Stimulated activated CD8-positive, alpha-beta memory T cell treated with anti-CD3 and anti-CD28 coated beads, Interleukin-12 subunit alpha, Interleukin-12 subunit beta, amount 100 ng/mL, for 4 hours (primary cell): ENCODE results near the gene SULT2A1.
"Not testable (repeated sequence)": the region's sequence is repeated elsewhere in the genome, so short reads cannot be mapped to it uniquely, and the experiment has no call there.

Experiments
- DNase-seq: peaks from one replicate; pipeline ENCODE4 v3.0.0-alpha.2; 2020; ENCODE audit warnings: low read depth

The SULT2A1 gene

DNA sequence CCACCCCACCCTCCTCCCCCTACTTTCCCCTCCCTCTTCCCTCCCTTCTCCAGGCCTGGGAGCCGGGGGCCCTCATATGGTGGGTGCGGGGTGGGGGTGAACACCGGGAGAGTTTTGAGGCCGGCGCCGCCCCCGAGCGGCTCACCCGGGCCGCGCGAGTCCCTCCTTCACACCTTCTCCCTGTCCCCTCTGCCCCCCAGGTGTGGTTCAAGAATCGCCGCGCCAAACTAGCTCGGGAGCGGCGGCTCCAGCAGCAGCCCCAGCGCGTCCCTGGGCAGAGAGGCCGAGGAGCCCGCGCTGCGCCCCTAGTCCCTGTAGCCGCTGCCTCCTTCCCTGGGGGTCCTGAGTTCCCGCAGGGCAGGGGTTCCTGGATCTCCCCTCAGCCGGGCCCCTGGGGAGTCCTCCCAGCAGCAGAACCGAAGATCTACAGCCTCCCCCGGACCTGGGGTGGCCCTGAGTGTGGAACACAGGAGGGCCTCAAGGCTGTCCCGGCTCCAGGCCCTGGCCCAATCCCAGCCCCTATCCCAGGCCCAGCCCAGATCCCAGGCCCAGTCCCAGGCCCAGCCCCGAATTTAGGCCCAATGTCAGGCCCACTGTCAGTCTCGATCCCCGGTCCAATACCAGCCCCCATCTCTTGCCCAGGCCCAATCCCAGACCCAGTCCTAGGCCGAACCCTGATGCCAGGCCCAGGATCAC lies 25.4 kb downstream of the SULT2A1 start:
- no peak for DNase-seq

DNA sequence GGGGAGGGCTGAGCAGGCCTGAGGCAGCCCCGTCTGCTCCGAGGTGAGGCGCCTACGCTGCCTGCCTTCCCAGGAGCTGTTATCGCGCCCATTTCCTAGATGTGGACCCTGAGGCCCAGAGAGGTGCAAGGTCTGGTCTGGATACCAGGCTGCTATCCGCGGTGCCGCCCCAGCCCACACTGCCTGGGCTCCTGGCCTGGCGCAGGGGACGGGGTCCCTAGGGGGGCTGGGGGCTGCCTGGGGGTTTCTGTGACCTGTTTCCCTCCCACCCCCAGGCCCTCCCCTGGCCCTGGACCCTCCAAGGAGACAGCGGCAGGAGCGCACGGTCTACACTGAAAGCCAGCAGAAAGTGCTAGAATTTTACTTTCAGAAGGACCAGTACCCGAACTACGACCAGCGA lies 26.3 kb downstream of the SULT2A1 start:
- not testable (repeated sequence) for DNase-seq

DNA sequence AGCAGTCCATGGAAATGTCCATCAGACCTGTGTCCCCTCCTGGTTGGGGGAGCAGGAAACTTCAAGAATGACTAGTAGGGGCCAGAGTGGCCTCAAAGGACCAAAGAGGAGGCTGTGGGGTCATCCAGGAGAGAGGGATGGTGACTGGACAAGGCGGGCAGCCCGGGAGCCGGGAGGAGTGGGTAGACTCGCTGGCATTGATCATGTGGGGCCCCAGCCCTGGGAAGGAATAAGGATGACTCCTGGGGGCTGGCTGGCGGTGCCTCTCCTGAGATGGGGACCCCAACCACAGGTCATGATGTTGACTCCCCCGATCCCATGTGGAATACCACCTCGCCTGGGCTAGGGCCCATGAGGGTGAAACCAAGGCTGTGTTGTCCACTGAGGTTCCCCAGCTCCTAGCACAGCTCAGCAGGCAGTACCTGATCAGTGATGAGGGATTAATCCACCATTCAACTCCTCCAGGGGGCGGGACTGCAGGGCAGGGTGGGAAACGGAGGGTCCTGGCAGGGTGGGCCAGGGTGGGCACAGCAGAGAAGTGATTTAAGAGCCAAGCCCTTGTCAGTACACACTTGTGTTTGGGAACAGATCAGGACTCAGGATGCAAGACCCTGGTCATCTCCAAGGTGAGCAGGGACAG lies 27.3 kb downstream of the SULT2A1 start, which contains the start of gene TPRX2:
Gene TPRX2 (plus strand): TSS at position 590 of the 640 bp plus-strand sequence. CDS start 12 bp downstream, at position 602.
- not testable (repeated sequence) for DNase-seq

DNA sequence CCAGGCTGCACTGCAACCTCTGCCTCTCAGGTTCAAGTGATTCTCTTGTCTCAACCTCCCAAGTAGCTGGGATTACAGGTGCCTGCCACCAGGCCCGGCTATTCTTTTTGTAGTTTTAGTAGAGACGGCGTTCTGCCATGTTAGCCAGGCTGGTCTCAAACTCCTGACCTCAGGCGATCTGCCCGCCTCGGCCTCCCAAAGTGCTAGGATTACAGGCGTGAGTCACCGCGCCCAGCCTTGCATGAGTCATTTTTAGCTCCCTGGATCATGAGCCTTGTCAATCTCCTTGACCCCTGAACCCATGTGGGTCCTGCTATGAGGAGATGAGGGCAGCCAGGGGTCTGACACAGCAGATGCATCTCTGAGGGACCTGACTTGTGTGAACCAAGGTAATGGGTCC lies 27.9 kb downstream of the SULT2A1 start:
- DNase-seq, result not testable (repeated sequence)

DNA sequence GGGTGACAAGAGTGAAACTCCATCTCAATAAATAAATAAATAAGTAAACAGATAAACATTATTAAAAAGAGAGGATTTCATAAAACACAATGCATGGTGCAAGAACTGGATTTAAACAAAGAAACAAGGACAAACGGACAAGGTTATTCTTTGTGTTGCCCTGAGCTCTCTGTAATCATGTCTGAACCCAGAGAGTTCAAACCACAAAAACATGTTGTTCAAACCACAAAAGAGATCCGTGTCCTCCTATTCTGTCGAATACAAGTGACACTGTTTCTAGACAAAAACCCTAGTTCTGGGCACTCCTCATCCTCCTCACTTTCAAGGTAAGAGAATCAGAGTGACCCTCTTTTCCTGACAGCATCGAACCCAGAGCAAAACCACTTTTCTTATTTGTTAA lies 31.7 kb downstream of the SULT2A1 start:
- no peak for DNase-seq

DNA sequence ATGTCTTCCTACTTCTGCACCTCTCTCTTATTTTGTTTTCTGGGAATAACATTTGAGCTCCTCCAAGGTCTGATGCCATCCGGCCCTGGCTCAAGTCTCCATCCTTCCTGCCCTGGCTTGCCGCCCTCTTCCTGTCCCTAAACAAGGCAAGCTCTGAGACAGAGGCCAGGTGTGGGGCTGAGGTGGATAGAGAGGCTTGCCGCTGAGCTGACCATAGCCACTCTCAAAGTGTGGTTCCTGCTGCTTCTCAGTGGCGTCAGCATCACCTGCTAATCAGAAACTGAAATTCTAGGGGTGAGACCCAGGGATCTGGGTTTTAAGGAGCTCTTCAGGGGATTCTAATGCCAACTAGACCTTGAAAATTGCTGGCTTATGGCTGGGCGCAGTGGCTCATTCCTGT lies 33.1 kb downstream of the SULT2A1 start:
- no peak for DNase-seq

DNA sequence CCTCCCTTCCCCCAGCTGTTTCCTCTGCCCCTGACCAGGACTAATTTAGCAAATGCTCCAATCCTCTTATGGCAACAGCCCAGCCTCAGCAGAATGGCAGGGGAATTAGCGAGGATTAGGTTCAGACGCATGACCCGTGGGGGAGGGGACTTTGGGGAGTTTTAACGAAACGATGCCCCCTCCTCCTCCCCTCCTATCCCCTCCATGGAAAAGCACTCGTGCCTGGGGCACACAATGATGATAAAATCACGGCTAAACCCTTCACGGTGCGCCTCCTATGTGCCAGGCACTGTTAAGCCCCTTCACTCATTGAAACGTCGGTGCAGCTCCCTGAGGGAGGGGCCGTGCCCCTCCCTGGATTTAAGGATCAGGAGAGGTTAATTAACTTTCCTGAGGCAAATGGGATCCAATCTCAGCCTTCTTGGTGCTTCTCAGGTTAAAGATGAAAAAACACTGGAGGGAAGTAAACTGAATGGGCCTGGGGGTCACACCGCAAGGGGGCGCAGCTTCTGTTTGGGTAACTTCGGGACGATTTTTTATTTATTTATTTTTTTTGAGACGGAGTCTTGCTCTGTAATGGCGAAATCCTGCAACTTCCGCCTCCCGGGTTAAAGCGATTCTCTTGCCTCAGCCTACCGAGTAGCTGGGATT lies 37.2 kb downstream of the SULT2A1 start:
- DNase-seq, result no peak

DNA sequence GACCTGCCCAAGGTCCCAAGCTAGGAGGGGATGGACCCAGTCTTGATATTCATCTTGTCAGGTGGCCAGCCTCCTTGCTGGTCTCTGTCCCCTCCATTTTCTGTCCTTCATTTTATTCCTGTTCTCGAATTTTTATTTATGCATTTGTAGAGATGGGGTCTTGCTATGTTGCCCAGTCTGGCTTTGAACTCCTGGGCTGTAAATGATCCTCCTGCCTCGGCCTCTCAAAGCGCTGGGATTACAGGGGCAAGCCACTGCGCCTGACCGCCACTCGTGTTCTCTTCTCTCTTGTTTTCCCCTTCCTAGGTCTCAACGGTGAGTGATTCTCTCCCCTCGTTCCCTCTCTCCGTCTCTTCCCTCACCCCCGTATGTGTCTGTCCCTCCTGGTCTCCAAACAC lies 37.7 kb downstream of the SULT2A1 start:
- no peak for DNase-seq

DNA sequence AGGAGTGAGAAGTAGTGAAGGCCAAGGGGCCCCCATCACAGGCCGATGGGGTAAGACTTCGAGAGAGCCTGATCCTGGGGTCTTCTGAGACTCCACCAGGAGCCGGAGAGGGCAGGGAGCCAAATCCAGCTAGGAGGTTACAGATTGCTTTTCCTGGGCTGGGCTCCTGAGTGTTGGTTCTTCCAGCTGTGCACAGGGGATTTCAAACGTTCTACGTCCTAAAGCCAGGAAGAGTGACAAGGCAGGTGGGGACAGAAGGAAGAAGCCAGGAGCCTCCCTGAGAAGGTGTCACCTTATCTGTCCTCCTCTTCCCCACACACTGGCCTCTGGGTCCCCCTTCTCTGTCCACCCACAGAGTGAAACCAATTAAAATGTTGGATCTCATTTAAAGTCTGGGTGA lies 43.2 kb downstream of the SULT2A1 start:
- DNase-seq, result no peak

DNA sequence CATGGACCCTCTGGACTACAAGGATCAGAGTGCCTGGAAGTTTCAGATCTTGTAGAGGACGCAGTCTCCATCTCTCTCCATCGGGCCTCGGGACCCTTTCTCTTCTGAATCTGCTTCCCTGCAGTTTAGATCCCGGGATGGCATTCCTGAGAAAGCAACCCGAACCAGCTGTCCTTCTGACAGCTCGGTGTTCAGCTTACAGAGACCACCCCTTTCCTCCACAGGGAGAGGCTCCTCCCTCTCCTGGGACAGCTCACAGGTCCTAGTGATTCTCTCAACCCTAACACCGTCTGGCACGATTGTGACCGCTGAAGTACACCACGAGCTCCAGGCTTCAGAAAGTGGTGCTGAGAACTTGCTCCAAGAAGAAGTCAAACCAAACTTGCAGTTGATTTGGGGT lies 46.2 kb downstream of the SULT2A1 start:
- DNase-seq, result no peak

DNA sequence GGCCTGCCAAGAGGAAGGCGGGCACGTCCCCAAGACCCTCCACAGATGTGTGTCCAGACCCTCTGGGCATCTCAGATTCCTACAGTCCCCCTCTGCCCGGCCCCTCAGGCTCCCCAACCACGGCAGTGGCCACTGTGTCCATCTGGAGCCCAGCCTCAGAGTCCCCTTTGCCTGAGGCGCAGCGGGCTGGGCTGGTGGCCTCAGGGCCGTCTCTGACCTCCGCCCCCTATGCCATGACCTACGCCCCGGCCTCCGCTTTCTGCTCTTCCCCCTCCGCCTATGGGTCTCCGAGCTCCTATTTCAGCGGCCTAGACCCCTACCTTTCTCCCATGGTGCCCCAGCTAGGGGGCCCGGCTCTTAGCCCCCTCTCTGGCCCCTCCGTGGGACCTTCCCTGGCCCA lies 46.7 kb downstream of the SULT2A1 start:
- DNase-seq, result no peak

DNA sequence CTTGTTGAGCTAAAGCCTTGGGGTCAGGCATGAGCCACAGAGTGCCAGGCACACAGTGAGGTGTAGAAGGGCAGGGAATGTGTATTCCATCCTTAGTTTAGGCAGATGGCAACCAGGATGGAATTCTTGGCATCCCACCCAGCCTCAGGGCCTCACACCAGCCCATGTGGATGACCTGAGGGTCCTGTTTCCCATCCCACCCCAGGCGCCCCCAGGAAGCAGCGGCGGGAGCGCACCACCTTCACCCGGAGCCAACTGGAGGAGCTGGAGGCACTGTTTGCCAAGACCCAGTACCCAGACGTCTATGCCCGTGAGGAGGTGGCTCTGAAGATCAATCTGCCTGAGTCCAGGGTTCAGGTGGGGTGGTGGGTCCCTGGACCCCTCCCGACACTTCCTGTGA lies 50.1 kb downstream of the SULT2A1 start:
- no peak for DNase-seq

DNA sequence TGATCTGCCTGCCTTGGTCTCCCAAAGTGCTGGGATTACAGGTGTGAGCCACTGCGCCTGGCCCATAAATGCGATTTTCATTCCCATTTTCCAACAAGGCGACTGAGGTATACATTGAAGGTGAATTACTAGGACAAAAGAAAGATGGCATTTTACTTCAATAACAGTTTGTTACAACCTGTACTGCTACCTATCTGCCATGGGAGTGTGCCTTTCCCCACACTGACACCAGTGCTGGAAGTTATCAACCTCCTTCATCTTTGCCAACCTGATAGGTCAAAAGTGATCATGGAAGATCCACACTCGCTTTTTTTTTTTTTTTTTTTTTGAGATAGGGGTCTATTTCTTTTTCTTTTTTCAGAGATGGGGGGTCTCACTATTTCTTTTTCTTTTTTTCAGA lies 53.4 kb downstream of the SULT2A1 start:
- DNase-seq, result no peak

DNA sequence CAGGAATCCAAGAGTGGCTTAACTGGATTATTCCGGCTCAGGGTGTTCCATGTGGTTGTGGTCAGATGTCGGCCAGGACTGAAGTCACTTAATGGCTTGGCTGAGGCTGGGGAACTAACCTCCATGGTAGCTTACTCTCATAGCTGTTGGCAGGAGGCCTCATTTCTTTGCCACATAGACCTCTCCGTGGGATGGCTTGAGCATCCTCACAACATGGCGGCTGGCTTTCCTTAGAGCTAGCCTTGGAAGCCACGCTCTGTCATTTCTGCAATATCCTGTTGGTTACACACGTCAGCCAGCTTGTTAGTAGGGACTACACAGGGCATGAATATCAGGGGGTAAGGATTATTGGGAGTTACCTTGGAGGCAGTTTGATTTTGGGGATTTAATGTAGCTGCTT lies 59.3 kb downstream of the SULT2A1 start:
- DNase-seq, result no peak

DNA sequence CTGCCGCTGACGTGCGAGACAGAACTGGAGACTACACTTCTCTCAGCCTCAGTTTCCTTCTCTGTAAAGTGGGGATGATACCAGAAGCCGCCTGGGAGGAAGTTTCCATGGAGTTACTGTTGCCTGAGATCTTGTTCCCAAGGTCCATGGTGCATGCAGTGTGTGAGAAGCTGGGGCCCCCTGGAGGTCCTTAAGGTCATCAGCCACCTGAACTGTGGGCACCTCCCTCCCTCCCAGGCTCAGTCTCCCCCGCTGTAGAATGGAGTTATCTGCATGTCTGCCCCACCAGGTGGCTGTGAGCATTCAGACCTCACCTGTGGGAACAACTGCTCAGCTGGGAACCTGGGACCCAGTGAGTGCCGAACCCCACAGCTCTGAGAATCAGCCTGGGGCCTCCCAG lies 61.7 kb downstream of the SULT2A1 start:
- DNase-seq, result no peak

DNA sequence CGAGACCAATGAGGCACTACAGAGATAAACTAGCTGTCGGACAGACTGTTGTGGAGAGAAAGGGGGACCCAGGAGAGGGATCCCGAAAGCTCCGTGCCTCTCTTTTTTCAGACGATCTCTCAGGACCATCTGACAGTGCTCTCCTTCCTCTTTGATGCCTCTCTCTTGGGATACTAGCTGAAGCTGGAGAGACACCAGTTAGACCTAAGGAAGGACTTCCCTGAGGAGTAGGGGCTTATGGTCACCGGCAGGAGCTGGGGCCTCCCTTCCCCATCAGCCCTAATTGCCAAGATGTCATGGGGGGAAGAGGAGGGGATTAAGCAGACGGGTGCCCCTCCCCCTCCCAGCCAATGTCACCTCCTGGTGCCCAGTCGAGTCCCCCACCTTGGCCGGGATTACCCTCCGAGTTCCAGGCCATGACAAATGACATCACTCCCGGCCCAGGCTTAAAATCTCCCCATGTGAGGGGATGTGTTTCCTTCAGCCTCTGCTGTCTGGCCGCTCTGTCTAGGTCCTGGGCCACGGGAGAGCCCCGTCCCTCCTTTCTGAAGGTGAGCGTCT lies 64.6 kb downstream of the SULT2A1 start, which contains the start of gene CRX:
Gene CRX (plus strand): TSS at position 478 of the 561 bp plus-strand sequence. CDS start 12,507 bp downstream, outside the sequence.
- DNase-seq, result no peak
